ENCODE data around the gene OPN1MW2.
"Not testable (repeated sequence)": the region's sequence is repeated elsewhere in the genome, so short reads cannot be mapped to it uniquely, and the experiment has no call there.

Gene OPN1MW2

DNA sequence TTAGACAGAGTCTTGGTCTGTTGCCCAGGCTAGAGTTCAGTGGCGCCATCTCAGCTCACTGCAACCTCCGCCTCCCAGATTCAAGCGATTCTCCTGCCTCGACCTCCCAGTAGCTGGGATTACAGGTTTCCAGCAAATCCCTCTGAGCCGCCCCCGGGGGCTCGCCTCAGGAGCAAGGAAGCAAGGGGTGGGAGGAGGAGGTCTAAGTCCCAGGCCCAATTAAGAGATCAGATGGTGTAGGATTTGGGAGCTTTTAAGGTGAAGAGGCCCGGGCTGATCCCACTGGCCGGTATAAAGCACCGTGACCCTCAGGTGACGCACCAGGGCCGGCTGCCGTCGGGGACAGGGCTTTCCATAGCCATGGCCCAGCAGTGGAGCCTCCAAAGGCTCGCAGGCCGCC is at the start of gene OPN1MW2:
OPN1MW2 (plus strand) TSS at position 301 of the 400 bp plus-strand sequence; CDS start at position 361, 60 bp downstream.
- not testable (repeated sequence) for DNase-seq (ENCODE audit: low read depth)

DNA sequence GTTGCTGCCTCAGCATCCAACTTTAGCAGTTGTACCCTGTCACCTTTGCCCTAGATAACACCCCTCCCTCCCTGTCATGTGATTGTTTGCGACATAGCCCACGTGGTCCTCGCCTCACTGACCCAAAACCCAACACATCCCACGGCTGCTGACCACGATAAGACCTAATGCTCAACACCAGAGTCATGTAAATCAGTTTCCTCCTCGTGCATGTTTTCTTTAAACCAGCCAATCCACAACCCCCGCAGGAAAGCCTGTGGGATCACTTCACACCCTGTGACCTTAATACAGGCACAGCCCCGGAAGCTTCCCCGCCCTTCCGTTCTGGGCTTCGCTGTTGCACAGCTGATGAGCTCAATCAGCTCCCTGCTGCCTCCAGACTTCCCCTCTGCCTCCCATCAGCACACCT is 47.0 kb upstream of the OPN1MW2 start:
- DNase-seq (ENCODE audit: low read depth), result not testable (repeated sequence)

DNA sequence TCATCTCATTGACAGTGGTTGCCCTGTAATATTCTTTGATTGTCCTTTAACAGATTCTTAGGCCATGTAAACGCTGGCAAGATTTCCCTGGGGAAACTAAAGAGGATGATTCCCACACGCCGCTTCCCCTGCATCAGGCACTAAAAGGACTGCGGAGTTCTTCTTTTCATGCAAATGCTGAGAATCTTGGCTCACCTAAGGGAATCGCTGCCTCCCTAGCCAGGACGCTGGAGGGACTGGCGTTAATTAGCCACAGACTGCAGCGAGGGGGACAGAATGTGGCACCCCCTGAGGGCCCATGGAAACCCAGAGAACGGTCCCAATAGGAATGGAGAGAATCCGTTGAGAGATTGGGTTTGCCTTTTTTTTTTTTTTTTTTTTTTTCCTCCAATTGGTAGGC is 45.2 kb upstream of the OPN1MW2 start:
- not testable (repeated sequence) for DNase-seq (ENCODE audit: low read depth)

DNA sequence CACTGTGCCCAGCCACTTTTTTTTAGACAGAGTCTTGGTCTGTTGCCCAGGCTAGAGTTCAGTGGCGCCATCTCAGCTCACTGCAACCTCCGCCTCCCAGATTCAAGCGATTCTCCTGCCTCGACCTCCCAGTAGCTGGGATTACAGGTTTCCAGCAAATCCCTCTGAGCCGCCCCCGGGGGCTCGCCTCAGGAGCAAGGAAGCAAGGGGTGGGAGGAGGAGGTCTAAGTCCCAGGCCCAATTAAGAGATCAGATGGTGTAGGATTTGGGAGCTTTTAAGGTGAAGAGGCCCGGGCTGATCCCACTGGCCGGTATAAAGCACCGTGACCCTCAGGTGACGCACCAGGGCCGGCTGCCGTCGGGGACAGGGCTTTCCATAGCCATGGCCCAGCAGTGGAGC is 37.3 kb upstream of the OPN1MW2 start, which contains the start of gene OPN1MW:
OPN1MW (plus strand) TSS at position 301 of the 400 bp plus-strand sequence; CDS start at position 383, 82 bp downstream.
- DNase-seq (ENCODE audit: low read depth), result not testable (repeated sequence)

DNA sequence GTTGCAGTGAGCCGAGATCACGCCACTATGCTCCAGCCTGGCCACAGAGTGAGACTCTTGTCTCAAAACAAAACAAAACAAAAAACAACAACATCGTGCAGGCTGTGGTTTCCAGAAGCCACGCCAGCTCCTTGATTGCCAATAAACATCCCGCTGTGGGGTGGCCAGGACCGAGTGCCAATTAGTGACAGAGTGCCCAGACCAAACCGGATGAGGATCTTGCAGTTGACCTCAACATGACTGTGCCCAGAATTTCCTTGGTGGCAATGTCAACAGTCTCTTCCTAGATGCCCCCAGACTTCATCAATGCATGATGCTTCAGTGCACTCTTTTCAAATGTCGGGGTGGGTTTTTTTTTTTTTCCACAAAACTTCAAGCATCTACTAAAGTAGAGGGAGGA is 35.8 kb upstream of the OPN1MW2 start:
- not testable (repeated sequence) for DNase-seq (ENCODE audit: low read depth)

DNA sequence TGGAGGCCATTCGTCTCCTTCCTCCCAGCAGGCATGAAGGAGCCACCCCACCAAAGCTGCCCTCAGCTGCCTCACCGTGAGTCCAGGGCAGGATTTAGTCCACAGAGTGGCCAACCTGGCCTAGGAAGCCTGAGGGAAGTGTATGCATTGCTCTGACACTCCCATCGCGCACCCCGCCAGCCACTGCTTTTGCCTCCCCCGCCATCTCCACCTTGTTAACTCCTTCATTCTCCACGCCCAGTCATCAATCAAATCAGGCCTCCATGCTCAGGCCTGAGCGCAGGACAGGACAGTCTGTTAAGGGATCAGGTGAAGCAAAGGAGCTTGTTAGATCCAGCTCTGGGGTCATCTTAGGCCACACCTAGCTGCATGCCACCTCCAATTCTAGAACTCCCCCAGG is 26.7 kb upstream of the OPN1MW2 start:
- DNase-seq (ENCODE audit: low read depth), result not testable (repeated sequence)

DNA sequence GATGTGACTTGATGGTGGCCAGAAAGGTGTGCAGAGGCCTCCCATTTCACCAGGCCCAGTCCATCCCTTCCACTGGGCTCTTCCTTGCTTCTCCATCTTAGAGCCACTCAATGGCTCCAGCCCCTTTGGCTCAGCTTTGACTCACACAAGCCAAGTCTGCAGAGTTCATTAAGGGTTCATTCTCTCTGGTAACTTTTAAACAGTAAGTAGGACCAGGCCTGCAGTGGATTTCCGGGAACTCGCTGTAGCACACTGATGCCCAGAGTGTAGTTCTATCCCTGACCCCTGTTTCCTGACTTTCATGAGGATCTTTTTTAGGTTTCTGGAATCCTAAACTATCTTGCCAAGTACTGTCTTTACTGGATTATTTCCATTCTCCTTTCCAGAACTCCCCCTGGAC is 25.2 kb upstream of the OPN1MW2 start:
- DNase-seq (ENCODE audit: low read depth), result not testable (repeated sequence)

DNA sequence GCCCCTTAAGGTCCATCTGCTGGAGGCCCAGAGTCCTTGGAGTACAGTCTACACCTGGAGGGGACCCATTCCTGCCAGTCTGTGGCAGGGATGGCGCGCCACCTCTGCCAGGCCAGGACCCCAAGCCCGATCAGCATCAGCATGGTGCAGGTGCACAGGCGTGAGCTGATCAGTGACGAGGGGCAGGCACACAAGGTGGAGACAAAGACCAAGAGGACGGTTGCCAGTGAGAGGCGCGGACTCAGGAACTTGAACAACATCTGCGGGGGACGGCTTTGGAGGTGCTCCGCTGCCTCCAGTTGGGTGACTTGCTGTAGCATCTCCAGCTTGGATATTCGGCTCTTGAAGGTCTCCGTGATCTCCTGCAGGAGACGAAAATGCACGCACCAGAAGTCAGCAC is 23.1 kb upstream of the OPN1MW2 start:
- not testable (repeated sequence) for DNase-seq (ENCODE audit: low read depth)

DNA sequence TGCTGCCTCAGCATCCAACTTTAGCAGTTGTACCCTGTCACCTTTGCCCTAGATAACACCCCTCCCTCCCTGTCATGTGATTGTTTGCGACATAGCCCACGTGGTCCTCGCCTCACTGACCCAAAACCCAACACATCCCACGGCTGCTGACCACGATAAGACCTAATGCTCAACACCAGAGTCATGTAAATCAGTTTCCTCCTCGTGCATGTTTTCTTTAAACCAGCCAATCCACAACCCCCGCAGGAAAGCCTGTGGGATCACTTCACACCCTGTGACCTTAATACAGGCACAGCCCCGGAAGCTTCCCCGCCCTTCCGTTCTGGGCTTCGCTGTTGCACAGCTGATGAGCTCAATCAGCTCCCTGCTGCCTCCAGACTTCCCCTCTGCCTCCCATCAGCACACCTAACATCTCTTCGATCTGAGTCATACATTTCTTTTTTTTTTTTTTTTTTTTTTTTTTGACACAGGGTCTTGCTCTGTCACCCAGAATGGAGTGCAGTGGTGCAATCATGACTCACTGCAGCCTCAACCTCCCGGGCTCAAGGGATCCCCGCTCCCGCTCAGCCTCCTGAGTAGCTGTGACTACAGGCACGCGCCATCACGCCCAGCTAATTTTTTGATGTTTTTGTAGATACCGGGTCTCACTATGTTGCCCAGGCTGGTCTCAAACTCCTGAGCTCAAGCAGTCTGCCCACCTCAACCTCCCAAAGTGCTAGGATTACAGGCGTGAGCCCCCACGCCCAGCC is 9.7 kb upstream of the OPN1MW2 start:
- DNase-seq (ENCODE audit: low read depth), result not testable (repeated sequence)

DNA sequence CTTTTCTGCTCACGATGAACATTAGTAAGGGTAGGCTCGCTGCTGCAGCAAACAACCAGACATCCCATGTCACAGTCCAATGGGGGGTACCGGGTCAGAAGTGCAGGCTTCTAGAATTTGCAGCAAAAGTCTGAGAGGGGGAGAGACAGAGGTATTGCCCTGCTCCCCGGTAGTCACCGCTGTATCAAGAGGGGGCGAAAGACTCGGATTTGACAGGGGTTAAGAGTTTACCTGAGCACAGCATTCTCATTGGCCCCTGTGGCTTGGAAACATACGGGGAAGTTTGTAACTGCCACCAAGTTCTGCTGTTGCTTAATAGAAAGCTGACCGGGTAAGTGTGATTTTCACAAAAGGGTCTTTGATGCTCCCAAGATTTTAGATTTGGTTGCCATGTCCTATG is 8.5 kb upstream of the OPN1MW2 start:
- DNase-seq (ENCODE audit: low read depth), result not testable (repeated sequence)

DNA sequence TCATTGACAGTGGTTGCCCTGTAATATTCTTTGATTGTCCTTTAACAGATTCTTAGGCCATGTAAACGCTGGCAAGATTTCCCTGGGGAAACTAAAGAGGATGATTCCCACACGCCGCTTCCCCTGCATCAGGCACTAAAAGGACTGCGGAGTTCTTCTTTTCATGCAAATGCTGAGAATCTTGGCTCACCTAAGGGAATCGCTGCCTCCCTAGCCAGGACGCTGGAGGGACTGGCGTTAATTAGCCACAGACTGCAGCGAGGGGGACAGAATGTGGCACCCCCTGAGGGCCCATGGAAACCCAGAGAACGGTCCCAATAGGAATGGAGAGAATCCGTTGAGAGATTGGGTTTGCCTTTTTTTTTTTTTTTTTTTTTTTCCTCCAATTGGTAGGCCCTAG is 8.1 kb upstream of the OPN1MW2 start:
- not testable (repeated sequence) for DNase-seq (ENCODE audit: low read depth)

DNA sequence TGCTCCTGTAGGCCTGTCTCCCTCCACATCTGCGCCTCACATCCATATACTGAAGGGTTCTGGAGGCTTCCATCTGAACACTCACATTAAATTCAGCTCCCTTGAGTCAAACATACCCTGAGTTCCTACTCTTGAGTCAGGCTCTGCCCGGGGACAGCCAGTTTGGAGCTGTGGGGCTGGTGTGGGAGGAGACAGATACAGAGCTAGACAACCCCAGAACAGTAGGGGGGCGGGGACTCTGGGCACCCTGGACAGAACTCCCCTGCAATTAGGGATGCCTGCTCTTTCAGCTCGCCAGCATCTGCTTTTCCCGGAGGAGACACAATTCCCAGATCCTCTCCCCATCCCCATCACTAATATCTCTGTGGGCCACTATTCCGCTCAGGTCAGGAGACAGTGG is 5.7 kb downstream of the OPN1MW2 start:
- DNase-seq (ENCODE audit: low read depth), result not testable (repeated sequence)

DNA sequence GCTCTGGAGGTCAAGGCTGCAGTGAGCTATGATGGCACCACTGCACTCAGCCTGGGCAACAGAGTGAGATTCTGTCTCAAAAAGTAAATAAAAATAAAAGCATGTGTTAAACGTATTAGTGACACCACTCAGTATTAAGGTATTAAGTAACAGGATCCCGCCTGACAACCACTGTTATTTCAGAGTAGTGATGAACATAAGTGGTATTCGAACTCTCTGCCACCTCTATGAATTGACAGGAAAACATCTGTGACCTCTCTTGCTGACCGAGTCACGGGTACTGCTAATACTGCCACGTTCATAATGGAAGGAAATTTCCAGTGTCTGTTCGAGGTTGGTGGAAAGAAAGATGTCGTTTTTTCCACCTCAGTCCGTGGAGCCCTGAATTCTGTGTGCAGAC is 7.2 kb downstream of the OPN1MW2 start:
- DNase-seq (ENCODE audit: low read depth), result not testable (repeated sequence)

DNA sequence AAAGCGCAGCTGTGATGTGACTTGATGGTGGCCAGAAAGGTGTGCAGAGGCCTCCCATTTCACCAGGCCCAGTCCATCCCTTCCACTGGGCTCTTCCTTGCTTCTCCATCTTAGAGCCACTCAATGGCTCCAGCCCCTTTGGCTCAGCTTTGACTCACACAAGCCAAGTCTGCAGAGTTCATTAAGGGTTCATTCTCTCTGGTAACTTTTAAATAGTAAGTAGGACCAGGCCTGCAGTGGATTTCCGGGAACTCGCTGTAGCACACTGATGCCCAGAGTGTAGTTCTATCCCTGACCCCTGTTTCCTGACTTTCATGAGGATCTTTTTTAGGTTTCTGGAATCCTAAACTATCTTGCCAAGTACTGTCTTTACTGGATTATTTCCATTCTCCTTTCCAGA is 11.9 kb downstream of the OPN1MW2 start:
- not testable (repeated sequence) for DNase-seq (ENCODE audit: low read depth)

DNA sequence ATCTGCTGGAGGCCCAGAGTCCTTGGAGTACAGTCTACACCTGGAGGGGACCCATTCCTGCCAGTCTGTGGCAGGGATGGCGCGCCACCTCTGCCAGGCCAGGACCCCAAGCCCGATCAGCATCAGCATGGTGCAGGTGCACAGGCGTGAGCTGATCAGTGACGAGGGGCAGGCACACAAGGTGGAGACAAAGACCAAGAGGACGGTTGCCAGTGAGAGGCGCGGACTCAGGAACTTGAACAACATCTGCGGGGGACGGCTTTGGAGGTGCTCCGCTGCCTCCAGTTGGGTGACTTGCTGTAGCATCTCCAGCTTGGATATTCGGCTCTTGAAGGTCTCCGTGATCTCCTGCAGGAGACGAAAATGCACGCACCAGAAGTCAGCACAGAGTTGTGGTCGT is 14.1 kb downstream of the OPN1MW2 start:
- DNase-seq (ENCODE audit: low read depth), result not testable (repeated sequence)

DNA sequence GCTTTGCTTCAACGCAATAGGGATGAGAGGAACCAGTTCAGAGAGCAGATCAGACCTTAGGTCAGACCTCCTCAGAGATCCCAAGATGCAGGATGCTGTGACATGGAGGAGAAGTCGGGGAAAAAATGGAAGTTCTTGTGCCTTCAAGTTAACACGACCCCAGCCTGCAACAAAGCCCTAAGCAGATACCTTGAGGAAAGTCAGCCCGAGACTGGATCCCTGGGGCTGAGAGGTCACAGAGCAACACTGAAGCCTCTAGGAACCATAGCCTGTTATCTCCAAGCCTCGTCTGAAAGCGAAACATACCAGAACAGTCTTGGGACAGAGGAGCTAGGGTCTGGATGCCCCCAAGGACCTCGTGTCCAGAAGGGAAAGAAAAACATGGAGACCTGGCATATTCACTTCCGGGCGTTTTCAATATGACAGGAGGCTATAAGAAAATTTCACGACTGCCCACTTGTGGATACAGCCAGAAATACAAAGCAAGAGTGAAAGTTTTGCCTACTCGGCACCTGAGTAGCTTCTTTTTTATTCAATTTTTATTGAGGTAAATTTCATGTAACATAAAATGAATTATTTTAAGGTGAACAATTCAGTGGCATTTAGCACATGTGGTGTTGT is 19.5 kb downstream of the OPN1MW2 start:
- DNase-seq (ENCODE audit: low read depth), result not testable (repeated sequence)

DNA sequence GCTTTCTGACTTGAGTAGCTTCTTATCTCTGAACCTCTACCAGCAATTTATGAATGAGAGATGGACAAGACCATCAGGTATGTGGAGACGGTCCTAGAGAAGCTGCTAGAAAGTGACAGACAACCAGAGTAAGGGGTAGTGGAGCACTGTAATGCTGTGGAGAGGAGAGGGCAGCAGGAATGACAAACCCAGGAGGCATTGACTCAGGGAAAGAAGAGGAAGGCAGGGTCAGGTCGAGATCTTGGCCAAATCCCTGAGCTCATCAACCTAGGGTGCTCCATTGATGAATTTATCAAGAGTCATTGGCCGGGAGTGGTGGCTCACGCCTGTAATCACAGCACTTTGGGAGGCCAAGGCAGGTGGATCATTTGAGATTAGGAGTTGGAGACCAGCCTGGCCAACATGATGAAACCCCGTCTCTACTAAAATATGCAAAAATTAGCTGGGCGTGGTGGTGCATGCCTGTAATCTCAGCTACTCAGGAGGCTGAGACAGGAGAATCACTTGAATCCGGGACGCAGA is 20.5 kb downstream of the OPN1MW2 start:
- not testable (repeated sequence) for DNase-seq (ENCODE audit: low read depth)

DNA sequence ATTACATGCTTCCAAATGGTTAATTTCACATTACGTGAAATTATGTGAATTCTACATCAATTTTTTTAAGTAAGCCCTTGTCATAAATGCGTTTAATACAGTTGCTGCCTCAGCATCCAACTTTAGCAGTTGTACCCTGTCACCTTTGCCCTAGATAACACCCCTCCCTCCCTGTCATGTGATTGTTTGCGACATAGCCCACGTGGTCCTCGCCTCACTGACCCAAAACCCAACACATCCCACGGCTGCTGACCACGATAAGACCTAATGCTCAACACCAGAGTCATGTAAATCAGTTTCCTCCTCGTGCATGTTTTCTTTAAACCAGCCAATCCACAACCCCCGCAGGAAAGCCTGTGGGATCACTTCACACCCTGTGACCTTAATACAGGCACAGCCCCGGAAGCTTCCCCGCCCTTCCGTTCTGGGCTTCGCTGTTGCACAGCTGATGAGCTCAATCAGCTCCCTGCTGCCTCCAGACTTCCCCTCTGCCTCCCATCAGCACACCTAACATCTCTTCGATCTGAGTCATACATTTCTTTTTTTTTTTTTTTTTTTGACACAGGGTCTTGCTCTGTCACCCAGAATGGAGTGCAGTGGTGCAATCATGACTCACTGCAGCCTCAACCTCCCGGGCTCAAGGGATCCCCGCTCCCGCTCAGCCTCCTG is 28.0 kb downstream of the OPN1MW2 start:
- DNase-seq (ENCODE audit: low read depth), result not testable (repeated sequence)

DNA sequence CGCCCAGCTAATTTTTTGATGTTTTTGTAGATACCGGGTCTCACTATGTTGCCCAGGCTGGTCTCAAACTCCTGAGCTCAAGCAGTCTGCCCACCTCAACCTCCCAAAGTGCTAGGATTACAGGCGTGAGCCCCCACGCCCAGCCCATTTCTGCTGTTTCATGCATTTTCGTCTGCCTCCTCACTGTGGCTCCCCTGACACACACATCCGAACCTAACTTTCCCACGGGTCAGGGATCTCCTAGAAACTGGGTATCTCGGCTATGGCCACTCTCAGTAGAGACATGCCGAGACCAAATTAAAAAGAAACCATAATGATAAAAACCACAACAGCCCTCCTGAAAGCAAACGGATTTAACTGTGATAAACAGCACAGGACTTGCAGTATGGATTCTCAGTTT is 28.5 kb downstream of the OPN1MW2 start:
- not testable (repeated sequence) for DNase-seq (ENCODE audit: low read depth)

DNA sequence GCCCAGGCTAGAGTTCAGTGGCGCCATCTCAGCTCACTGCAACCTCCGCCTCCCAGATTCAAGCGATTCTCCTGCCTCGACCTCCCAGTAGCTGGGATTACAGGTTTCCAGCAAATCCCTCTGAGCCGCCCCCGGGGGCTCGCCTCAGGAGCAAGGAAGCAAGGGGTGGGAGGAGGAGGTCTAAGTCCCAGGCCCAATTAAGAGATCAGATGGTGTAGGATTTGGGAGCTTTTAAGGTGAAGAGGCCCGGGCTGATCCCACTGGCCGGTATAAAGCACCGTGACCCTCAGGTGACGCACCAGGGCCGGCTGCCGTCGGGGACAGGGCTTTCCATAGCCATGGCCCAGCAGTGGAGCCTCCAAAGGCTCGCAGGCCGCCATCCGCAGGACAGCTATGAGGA is 37.7 kb downstream of the OPN1MW2 start, which contains the start of gene OPN1MW3:
OPN1MW3 (plus strand) TSS at position 301 of the 400 bp plus-strand sequence; CDS start at position 339, 38 bp downstream.
- DNase-seq (ENCODE audit: low read depth), result not testable (repeated sequence)

DNA sequence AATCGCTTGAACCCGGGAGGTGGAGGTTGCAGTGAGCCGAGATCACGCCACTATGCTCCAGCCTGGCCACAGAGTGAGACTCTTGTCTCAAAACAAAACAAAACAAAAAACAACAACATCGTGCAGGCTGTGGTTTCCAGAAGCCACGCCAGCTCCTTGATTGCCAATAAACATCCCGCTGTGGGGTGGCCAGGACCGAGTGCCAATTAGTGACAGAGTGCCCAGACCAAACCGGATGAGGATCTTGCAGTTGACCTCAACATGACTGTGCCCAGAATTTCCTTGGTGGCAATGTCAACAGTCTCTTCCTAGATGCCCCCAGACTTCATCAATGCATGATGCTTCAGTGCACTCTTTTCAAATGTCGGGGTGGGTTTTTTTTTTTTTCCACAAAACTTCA is 39.2 kb downstream of the OPN1MW2 start:
- DNase-seq (ENCODE audit: low read depth), result not testable (repeated sequence)

DNA sequence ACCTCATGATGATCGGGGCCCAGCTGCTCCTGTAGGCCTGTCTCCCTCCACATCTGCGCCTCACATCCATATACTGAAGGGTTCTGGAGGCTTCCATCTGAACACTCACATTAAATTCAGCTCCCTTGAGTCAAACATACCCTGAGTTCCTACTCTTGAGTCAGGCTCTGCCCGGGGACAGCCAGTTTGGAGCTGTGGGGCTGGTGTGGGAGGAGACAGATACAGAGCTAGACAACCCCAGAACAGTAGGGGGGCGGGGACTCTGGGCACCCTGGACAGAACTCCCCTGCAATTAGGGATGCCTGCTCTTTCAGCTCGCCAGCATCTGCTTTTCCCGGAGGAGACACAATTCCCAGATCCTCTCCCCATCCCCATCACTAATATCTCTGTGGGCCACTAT is 43.5 kb downstream of the OPN1MW2 start:
- DNase-seq (ENCODE audit: low read depth), result not testable (repeated sequence)
